Loucy (cell line): Measurements from ENCODE around the gene SLC16A7.

Experiments used
- H2AFZ ChIP-seq: fragments of 200-600 bp; sonication (generic); 2 replicates; pipeline ENCODE4 v1.6.0; 2016; ENCODE audit warnings: antibody characterized with exemption, mild to moderate bottlenecking, low read length, moderate library complexity
- H3F3A ChIP-seq: fragments of 200-600 bp; 2 replicates; pipeline ENCODE4 v1.6.0; 2016; ENCODE audit warnings: antibody characterized with exemption, low read depth, mild to moderate bottlenecking
- H3K27me3 ChIP-seq: fragments of 200-600 bp; sonication (generic); 2 replicates; pipeline ENCODE4 v1.6.1; 2014; ENCODE audit warnings: low read length, mild to moderate bottlenecking; ENCODE audit not compliant: insufficient read depth, poor library complexity, severe bottlenecking
- H3K36me3 ChIP-seq: fragments of 200-600 bp; sonication (generic); 2 replicates; pipeline ENCODE4 v1.6.1; 2016; ENCODE audit warnings: low read length; ENCODE audit not compliant: insufficient read depth
- H3K4me1 ChIP-seq: fragments of 200-600 bp; sonication (generic); 2 replicates; pipeline ENCODE4 v1.5.1; 2014; ENCODE audit warnings: low read length, mild to moderate bottlenecking; ENCODE audit not compliant: insufficient read depth, poor library complexity, severe bottlenecking
- H3K4me2 ChIP-seq: fragments of 200-600 bp; sonication (generic); 2 replicates; pipeline ENCODE4 v1.6.0; 2014; ENCODE audit warnings: antibody characterized with exemption, low read length, low read depth, mild to moderate bottlenecking; ENCODE audit not compliant: poor library complexity, severe bottlenecking
- H3K4me3 ChIP-seq: fragments of 200-600 bp; sonication (generic); 2 replicates; pipeline ENCODE4 v1.5.1; 2014; ENCODE audit warnings: low read length, mild to moderate bottlenecking, mixed read lengths; ENCODE audit not compliant: poor library complexity, severe bottlenecking
- H3K79me2 ChIP-seq: fragments of 200-600 bp; sonication (generic); 2 replicates; pipeline ENCODE4 v1.6.1; 2014; ENCODE audit warnings: low read length; ENCODE audit not compliant: insufficient read depth
- H3K9ac ChIP-seq: fragments of 200-600 bp; sonication (generic); 2 replicates; pipeline ENCODE4 v1.6.0; 2014; ENCODE audit warnings: mild to moderate bottlenecking, low read depth, low read length, moderate library complexity; ENCODE audit not compliant: poor library complexity, severe bottlenecking
- H3K9me2 ChIP-seq: fragments of 200-600 bp; sonication (generic); replicated peaks from 2 replicates; pipeline ENCODE4 v1.6.1; 2016; ENCODE audit warnings: low read depth, low read length, mixed read lengths
- H3K9me3 ChIP-seq: fragments of 200-600 bp; sonication (generic); 2 replicates; pipeline ENCODE4 v1.6.1; 2014; ENCODE audit warnings: mild to moderate bottlenecking, antibody characterized with exemption, low read length, low read depth; ENCODE audit not compliant: insufficient read depth
- H4K20me1 ChIP-seq: fragments of 200-600 bp; sonication (generic); 2 replicates; pipeline ENCODE4 v1.6.0; 2014; ENCODE audit warnings: antibody characterized with exemption, low read length, mild to moderate bottlenecking; ENCODE audit not compliant: insufficient read depth, poor library complexity, severe bottlenecking
- CTCF ChIP-seq: fragments of 200-600 bp; sonication (generic); conservative IDR thresholded peaks from 2 replicates; pipeline ENCODE4 v1.5.1; 2014; ENCODE audit warnings: mild to moderate bottlenecking, antibody characterized with exemption, low read length
- EZH2phosphoT487 ChIP-seq: fragments of 200-600 bp; IDR thresholded peaks from 2 replicates; pipeline ENCODE4 v1.6.1; 2018; ENCODE audit warnings: antibody characterized with exemption, mild to moderate bottlenecking, moderate library complexity, borderline replicate concordance

SLC16A7 gene

GRCh38 chr12:59668674-59669073, 72.8 kb downstream of the SLC16A7 start:
- H3K9me2 ChIP-seq: no peaks in the 10 kb centered on the region
- no peaks in the 10 kb centered on the region for H4K20me1 ChIP-seq
- peaks cover 6% of the 10 kb centered on the region; the same call in 1 of the 2 replicates for H3K36me3 ChIP-seq
- no peak overlapping the region for H2AFZ ChIP-seq
- no peak overlapping the region for H3K9ac ChIP-seq
- H3K27me3 ChIP-seq: no peaks in the 10 kb centered on the region
- H3K79me2 ChIP-seq: no peaks in the 10 kb centered on the region
- H3K4me2 ChIP-seq: no peak overlapping the region
- peaks cover 16% of the 10 kb centered on the region; the same call in 1 of the 2 replicates for H3K9me3 ChIP-seq
- TF ChIP-seq EZH2phosphoT487 (no peak), CTCF (no peak)
- no peak overlapping the region for H3K4me3 ChIP-seq
- no peaks in the 10 kb centered on the region for H3K4me1 ChIP-seq
- no peaks in the 10 kb centered on the region for H3F3A ChIP-seq

- Histone ChIP-seq H3K9me3 (peaks cover 10% of the 10 kb centered on the region; the same call in 1 of the 2 replicates), H3K9me2 (no peaks in the 10 kb centered on the region), H3K36me3 (peaks cover under 1% of the 10 kb centered on the region; the same call in 1 of the 2 replicates), H3K4me1 (no peaks in the 10 kb centered on the region), H3K79me2 (no peaks in the 10 kb centered on the region), H3F3A (no peaks in the 10 kb centered on the region), H3K27me3 (no peaks in the 10 kb centered on the region), H2AFZ (no peak overlapping the region), H4K20me1 (no peaks in the 10 kb centered on the region), H3K4me2 (no peak overlapping the region), H3K9ac (no peak overlapping the region), H3K4me3 (no peak overlapping the region)
- TF ChIP-seq EZH2phosphoT487 (no peak), CTCF (no peak)
Measured at GRCh38 chr12:59672273-59672672, 76.4 kb downstream of the SLC16A7 start.

GRCh38 chr12:59675461-59675860, 79.6 kb downstream of the SLC16A7 start:
- Histone ChIP-seq H3K27me3 (no peaks in the 10 kb centered on the region), H4K20me1 (no peaks in the 10 kb centered on the region), H3K4me1 (no peaks in the 10 kb centered on the region), H3K9me2 (no peaks in the 10 kb centered on the region), H2AFZ (no peak overlapping the region), H3K9me3 (peaks cover 6% of the 10 kb centered on the region; the same call in 1 of the 2 replicates), H3F3A (no peaks in the 10 kb centered on the region), H3K36me3 (peaks cover 8% of the 10 kb centered on the region; the same call in 1 of the 2 replicates), H3K9ac (no peak overlapping the region), H3K4me3 (no peak overlapping the region), H3K4me2 (no peak overlapping the region), H3K79me2 (no peaks in the 10 kb centered on the region)
- TF ChIP-seq CTCF: no peak
- no peak for TF ChIP-seq EZH2phosphoT487
